HL-60 (cell line): ENCODE results near the gene FIS1.

Experiments used
- DNase-seq, 2 experiments: peaks; one replicate each; pipeline ENCODE4 v3.0.0-alpha.2; 2010 to 2020; ENCODE audit warnings: low read depth in 1 of 2, low spot score in 1 of 2
- H3K27ac ChIP-seq: fragments of 250-450 bp; sonication (Bioruptor Pico); replicated peaks from 2 replicates; pipeline ENCODE4 v1.5.1; 2020; ENCODE audit warnings: mild to moderate bottlenecking, moderate library complexity
- H3K27me3 ChIP-seq: fragments of 250-450 bp; sonication (Bioruptor Pico); 2 replicates; pipeline ENCODE4 v1.5.1; 2021; ENCODE audit warnings: mild to moderate bottlenecking, moderate library complexity; ENCODE audit not compliant: insufficient read depth, poor library complexity, severe bottlenecking
- H3K4me3 ChIP-seq: replicated peaks from 2 replicates; pipeline ENCODE4 v1.5.1; 2011; ENCODE audit warnings: mild to moderate bottlenecking, control low read depth, low read length; ENCODE audit not compliant: insufficient read depth
- GABPA ChIP-seq: IDR thresholded peaks from 2 replicates; pipeline ENCODE4 v1.6.1; 2012; ENCODE audit warnings: low read depth
- POLR2AphosphoS5 ChIP-seq: IDR thresholded peaks from 2 replicates; pipeline ENCODE4 v1.6.1; 2012; ENCODE audit warnings: low read depth
- SPI1 ChIP-seq: IDR thresholded peaks from 2 replicates; pipeline ENCODE4 v1.6.1; 2012; ENCODE audit warnings: low read depth, mild to moderate bottlenecking, borderline replicate concordance
- TF ChIP-seq, protein P1 (sequence below): IDR thresholded peaks from one replicate; pipeline ENCODE4 v1.5.1; 2011; ENCODE audit warnings: low read length, control low read depth, inconsistent platforms; ENCODE audit not compliant: insufficient read depth
- TF ChIP-seq, protein P2 (sequence below): IDR thresholded peaks from 2 replicates; pipeline ENCODE4 v1.6.1; 2012; ENCODE audit warnings: low read depth; ENCODE audit not compliant: insufficient replicate concordance

Gene FIS1

DNA sequence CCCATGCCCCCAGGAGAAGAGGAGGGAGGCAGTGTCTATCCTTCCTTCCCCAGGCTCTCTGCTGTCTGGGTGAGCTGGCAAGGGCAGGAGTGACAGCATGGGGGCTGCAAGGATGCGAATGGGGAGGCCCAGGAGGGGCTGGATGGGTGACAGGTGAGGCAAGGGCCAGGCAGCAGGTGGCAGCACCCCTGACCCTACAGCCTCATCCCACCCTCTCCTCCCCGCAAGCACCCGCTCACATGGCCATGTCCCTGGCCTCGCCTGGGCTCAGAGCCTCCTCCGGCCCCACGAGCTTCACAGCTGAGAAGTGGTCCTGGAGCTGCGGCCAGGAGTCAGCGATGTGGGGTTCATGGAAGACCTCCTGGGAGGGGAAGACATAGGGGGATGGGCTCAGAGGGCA lies 32.9 kb downstream of the FIS1 start:
- DNase-seq, result no peak
- no peak for TF ChIP-seq SPI1
- no peak for TF ChIP-seq POLR2AphosphoS5
- TF ChIP-seq, protein P1, sequence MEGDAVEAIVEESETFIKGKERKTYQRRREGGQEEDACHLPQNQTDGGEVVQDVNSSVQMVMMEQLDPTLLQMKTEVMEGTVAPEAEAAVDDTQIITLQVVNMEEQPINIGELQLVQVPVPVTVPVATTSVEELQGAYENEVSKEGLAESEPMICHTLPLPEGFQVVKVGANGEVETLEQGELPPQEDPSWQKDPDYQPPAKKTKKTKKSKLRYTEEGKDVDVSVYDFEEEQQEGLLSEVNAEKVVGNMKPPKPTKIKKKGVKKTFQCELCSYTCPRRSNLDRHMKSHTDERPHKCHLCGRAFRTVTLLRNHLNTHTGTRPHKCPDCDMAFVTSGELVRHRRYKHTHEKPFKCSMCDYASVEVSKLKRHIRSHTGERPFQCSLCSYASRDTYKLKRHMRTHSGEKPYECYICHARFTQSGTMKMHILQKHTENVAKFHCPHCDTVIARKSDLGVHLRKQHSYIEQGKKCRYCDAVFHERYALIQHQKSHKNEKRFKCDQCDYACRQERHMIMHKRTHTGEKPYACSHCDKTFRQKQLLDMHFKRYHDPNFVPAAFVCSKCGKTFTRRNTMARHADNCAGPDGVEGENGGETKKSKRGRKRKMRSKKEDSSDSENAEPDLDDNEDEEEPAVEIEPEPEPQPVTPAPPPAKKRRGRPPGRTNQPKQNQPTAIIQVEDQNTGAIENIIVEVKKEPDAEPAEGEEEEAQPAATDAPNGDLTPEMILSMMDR, result no peak
- TF ChIP-seq GABPA, result no peak
- TF ChIP-seq, protein P2, sequence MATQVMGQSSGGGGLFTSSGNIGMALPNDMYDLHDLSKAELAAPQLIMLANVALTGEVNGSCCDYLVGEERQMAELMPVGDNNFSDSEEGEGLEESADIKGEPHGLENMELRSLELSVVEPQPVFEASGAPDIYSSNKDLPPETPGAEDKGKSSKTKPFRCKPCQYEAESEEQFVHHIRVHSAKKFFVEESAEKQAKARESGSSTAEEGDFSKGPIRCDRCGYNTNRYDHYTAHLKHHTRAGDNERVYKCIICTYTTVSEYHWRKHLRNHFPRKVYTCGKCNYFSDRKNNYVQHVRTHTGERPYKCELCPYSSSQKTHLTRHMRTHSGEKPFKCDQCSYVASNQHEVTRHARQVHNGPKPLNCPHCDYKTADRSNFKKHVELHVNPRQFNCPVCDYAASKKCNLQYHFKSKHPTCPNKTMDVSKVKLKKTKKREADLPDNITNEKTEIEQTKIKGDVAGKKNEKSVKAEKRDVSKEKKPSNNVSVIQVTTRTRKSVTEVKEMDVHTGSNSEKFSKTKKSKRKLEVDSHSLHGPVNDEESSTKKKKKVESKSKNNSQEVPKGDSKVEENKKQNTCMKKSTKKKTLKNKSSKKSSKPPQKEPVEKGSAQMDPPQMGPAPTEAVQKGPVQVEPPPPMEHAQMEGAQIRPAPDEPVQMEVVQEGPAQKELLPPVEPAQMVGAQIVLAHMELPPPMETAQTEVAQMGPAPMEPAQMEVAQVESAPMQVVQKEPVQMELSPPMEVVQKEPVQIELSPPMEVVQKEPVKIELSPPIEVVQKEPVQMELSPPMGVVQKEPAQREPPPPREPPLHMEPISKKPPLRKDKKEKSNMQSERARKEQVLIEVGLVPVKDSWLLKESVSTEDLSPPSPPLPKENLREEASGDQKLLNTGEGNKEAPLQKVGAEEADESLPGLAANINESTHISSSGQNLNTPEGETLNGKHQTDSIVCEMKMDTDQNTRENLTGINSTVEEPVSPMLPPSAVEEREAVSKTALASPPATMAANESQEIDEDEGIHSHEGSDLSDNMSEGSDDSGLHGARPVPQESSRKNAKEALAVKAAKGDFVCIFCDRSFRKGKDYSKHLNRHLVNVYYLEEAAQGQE, result no peak

DNA sequence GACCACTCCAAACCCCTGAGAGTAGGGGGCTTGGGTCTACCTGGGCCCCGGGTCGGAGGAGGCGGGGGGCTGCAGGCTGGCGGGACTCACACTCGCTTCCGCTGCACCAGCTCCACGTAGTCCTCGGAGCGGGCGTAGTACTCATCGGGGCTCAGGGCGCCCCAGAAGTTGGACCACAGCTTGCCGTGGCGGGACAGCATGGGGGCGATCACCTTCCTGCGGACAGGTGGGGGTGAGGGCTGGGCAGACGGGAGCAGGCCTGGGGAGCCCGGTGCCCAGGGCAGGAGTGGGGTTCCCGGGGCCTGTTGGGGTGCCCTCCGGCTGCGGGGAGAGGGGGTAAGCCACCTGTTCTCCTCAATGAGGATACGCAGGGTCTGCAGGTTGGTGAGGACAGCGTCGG lies 33.4 kb downstream of the FIS1 start:
- H3K27ac ChIP-seq, result no peak overlapping the region
- H3K27me3 ChIP-seq, result no peaks in the 10 kb centered on the region
- no peak for DNase-seq
- no peak overlapping the region for H3K4me3 ChIP-seq
- no peak for TF ChIP-seq SPI1
- TF ChIP-seq, protein P2, result no peak
- TF ChIP-seq, protein P1, result no peak
- no peak for TF ChIP-seq POLR2AphosphoS5

More for the DNA sequence above, 32.9 kb downstream of the FIS1 start:
- no peak overlapping the region for H3K4me3 ChIP-seq
- H3K27ac ChIP-seq, result no peak overlapping the region
- no peaks in the 10 kb centered on the region for H3K27me3 ChIP-seq

DNA sequence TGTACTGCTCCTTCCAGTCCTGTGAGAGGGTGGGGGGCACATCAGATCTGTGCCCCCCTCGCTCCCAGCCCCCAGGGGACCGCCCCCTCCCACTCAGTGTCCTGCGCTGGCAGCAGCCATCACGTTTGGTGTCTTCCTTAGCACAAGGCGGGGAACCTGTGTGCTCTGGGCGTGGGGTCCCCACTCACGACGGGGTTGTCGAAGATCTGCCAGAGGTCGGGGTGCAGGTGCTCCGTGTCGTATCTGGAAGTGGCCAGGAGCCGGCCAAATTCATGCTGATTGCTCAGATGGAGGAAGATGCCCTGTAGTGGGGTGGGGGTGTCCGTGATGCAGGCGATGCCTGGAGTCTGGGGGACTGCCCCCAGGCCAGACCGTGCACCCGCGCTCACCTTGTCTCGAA lies 34.7 kb downstream of the FIS1 start:
- Histone ChIP-seq H3K4me3 (no peak overlapping the region), H3K27me3 (no peaks in the 10 kb centered on the region), H3K27ac (no peak overlapping the region)
- DNase-seq, result no peak
- TF ChIP-seq, protein P1, result no peak
- TF ChIP-seq, protein P2, result no peak
- TF ChIP-seq POLR2AphosphoS5, result no peak
- no peak for TF ChIP-seq SPI1
- TF ChIP-seq GABPA, result no peak
